ENCODE data around the gene LCE3E.
"Not testable (repeated sequence)": the region's sequence is repeated elsewhere in the genome, so short reads cannot be mapped to it uniquely, and the experiment has no call there.

LCE3E gene

GRCh38 chr1:152580433-152580832, 13.9 kb upstream of the LCE3E start, which contains the start of gene LCE3D:
LCE3D (minus strand) TSS chr1:152580516; CDS start chr1:152579936, 580 bp downstream.
- Histone ChIP-seq H3K36me3 (no peaks in the 10 kb centered on the region), H3K4me3 (ENCODE audit: low read depth, low read length) (no peak within 1 kb of the TSS), H3K9me3 (ENCODE audit: severe bottlenecking) (no peaks in the 10 kb centered on the region), H3K27me3 (ENCODE audit: insufficient read depth, low read depth, severe bottlenecking) (peaks cover 72% of the 10 kb centered on the region), H3K27ac (no peak within 1 kb of the TSS)
- TF ChIP-seq CTCF (IDR thresholded peaks at IDR 0.05; ENCODE audit: low read depth, low read length) = no peak
- DNase-seq = no peak

- not testable (repeated sequence) for H3K36me3 ChIP-seq; H3K27ac ChIP-seq; H3K9me3 ChIP-seq (ENCODE audit: severe bottlenecking); DNase-seq; H3K4me3 ChIP-seq (ENCODE audit: low read depth, low read length)
- peaks cover 81% of the 10 kb centered on the region for H3K27me3 ChIP-seq (ENCODE audit: insufficient read depth, low read depth, severe bottlenecking)
Observed at GRCh38 chr1:152579526-152579925, 12.9 kb upstream of the LCE3E start.

- TF ChIP-seq CTCF (IDR thresholded peaks at IDR 0.05; ENCODE audit: low read depth, low read length) = no peak
- H3K27me3 ChIP-seq (ENCODE audit: insufficient read depth, low read depth, severe bottlenecking) = peaks cover 96% of the 10 kb centered on the region
- no peaks in the 10 kb centered on the region for H3K9me3 ChIP-seq (ENCODE audit: severe bottlenecking)
- no peak overlapping the region for H3K4me3 ChIP-seq (ENCODE audit: low read depth, low read length)
- DNase-seq = no peak
- no peaks in the 10 kb centered on the region for H3K36me3 ChIP-seq
- H3K27ac ChIP-seq = no peak overlapping the region
Observed at GRCh38 chr1:152577168-152577567, 10.6 kb upstream of the LCE3E start.

- Histone ChIP-seq H3K36me3 (no peaks in the 10 kb centered on the region), H3K9me3 (ENCODE audit: severe bottlenecking) (no peaks in the 10 kb centered on the region), H3K27ac (no peak overlapping the region), H3K27me3 (ENCODE audit: insufficient read depth, low read depth, severe bottlenecking) (peaks cover 98% of the 10 kb centered on the region), H3K4me3 (ENCODE audit: low read depth, low read length) (no peak overlapping the region)
- no peak for DNase-seq
- TF ChIP-seq CTCF (IDR thresholded peaks at IDR 0.05; ENCODE audit: low read depth, low read length) = no peak
Observed at GRCh38 chr1:152565535-152566215, 905 bp downstream of the LCE3E start.

GRCh38 chr1:152565115-152565514, 1.5 kb downstream of the LCE3E start:
- Histone ChIP-seq H3K27me3 (ENCODE audit: insufficient read depth, low read depth, severe bottlenecking) (peaks cover 100% of the 10 kb centered on the region), H3K4me3 (ENCODE audit: low read depth, low read length) (no peak overlapping the region), H3K36me3 (no peaks in the 10 kb centered on the region), H3K9me3 (ENCODE audit: severe bottlenecking) (no peaks in the 10 kb centered on the region), H3K27ac (no peak overlapping the region)
- TF ChIP-seq CTCF (IDR thresholded peaks at IDR 0.05; ENCODE audit: low read depth, low read length) = no peak
- no peak for DNase-seq

GRCh38 chr1:152548358-152548757, 18.2 kb downstream of the LCE3E start:
- not testable (repeated sequence) for H3K27ac ChIP-seq; H3K36me3 ChIP-seq; DNase-seq; H3K4me3 ChIP-seq (ENCODE audit: low read depth, low read length); H3K9me3 ChIP-seq (ENCODE audit: severe bottlenecking)
- peaks cover 55% of the 10 kb centered on the region for H3K27me3 ChIP-seq (ENCODE audit: insufficient read depth, low read depth, severe bottlenecking)

GRCh38 chr1:152546704-152547103, 19.9 kb downstream of the LCE3E start:
- no peak for DNase-seq
- H3K4me3 ChIP-seq (ENCODE audit: low read depth, low read length) = no peak overlapping the region
- H3K27me3 ChIP-seq (ENCODE audit: insufficient read depth, low read depth, severe bottlenecking) = peaks cover 58% of the 10 kb centered on the region
- no peak for TF ChIP-seq CTCF (IDR thresholded peaks at IDR 0.05; ENCODE audit: low read depth, low read length)
- no peaks in the 10 kb centered on the region for H3K36me3 ChIP-seq
- no peak overlapping the region for H3K27ac ChIP-seq
- peaks cover 4% of the 10 kb centered on the region for H3K9me3 ChIP-seq (ENCODE audit: severe bottlenecking)

Measured in WERI-Rb-1 (cell line).